Measurements from ENCODE around the gene AMIGO2.
"Not testable (repeated sequence)": the region's sequence is repeated elsewhere in the genome, so short reads cannot be mapped to it uniquely, and the experiment has no call there.

Gene AMIGO2

DNA sequence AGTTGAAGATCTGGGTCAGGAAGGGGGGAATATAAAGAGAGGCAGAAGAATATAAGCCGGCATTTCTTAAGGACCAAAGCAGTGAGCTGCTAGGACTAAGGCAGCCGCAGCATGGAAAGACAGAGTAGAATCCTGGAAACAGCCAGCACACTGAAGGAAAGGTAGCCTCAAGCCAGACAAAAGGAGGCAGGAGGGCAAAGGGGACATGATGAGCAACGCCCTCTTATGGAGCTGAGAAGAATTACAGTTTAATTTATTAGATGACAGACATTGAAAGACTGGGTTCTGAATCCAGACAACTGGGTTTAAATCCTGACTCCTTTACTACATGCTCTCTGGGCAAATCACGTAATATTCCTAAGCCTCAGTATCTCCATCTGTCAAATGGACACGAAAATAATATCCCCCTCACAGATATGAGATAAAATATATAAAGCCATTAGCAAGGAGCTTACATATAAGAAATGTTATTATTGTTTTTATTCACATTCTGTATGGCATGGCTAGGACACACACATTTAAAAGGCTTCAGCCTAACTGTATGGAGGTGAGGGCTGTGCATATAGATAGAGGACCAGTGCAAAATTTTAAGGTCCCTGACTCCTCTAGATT lies 8.4 kb downstream of the AMIGO2 start:
- Histone ChIP-seq H3K36me3 (ENCODE audit: control insufficient read depth, insufficient read depth, low read length) (no peaks in the 10 kb centered on the region), H3K9me3 (ENCODE audit: control insufficient read depth, low read length) (no peaks in the 10 kb centered on the region), H3K27ac (ENCODE audit: low read depth, low read length, severe bottlenecking) (no peak overlapping the region), H3K4me1 (ENCODE audit: control insufficient read depth, insufficient read depth, low read length, poor library complexity, severe bottlenecking) (peaks cover 2% of the 10 kb centered on the region), H3K4me3 (ENCODE audit: extremely low read depth, insufficient read depth, low read length, poor library complexity, severe bottlenecking) (no peak overlapping the region)
- 72 to 80% methylated on average over 2 of the region's 5 CpGs for WGBS, 2 experiments (ENCODE audit: insufficient coverage in 2 of 2)

DNA sequence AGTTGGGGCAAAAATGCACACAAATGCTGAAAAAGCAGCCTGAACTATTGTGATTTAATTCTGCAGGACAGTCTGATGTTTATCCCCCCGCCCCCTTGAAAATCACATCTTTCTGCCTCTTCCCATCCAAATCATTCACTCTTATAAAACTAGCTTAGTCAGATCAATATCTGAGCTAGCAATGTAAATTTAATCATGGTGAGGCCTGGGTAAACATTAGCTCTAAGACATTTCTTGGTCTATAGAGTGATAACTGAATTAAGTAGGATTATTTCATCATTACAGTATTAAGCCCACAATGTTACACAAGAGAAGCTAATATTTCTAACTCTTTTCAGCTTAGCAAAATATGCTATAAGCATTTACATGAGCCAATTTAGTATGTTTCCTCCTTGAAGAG lies 9.4 kb downstream of the AMIGO2 start:
- Histone ChIP-seq H3K9me3 (ENCODE audit: control insufficient read depth, low read length) (no peaks in the 10 kb centered on the region), H3K4me1 (ENCODE audit: control insufficient read depth, insufficient read depth, low read length, poor library complexity, severe bottlenecking) (peaks cover 2% of the 10 kb centered on the region), H3K36me3 (ENCODE audit: control insufficient read depth, insufficient read depth, low read length) (no peaks in the 10 kb centered on the region), H3K27ac (ENCODE audit: low read depth, low read length, severe bottlenecking) (no peak overlapping the region), H3K4me3 (ENCODE audit: extremely low read depth, insufficient read depth, low read length, poor library complexity, severe bottlenecking) (no peak overlapping the region)
- WGBS, 2 experiments (ENCODE audit: insufficient coverage in 2 of 2): 83% methylated on average over 1 of the region's 1 CpG; no CpG with 5 or more reads in 1 of the 2 experiments

DNA sequence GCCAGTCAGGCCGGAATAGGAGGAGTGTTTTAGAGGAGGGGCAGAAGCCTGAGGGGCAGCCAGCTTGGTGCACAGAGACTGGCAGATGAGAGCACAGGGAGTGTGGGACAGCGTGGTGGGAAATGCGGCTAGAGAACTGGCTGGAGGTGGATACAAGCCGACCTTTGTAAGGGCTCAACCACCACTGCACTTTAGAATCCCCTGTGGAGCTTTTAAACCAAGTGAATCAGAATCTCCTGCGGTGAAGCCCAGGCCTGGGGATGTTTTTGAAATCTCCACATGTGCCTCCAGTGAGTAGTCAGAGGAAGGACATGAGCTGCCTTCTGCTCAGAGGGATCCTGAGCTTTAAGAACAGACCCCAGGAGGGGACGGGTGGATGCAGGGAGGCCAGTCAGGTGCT lies 11.2 kb downstream of the AMIGO2 start:
- Histone ChIP-seq H3K4me3 (ENCODE audit: extremely low read depth, insufficient read depth, low read length, poor library complexity, severe bottlenecking) (no peak overlapping the region), H3K27ac (ENCODE audit: low read depth, low read length, severe bottlenecking) (no peak overlapping the region), H3K9me3 (ENCODE audit: control insufficient read depth, low read length) (no peaks in the 10 kb centered on the region), H3K4me1 (ENCODE audit: control insufficient read depth, insufficient read depth, low read length, poor library complexity, severe bottlenecking) (peaks cover 2% of the 10 kb centered on the region), H3K36me3 (ENCODE audit: control insufficient read depth, insufficient read depth, low read length) (no peaks in the 10 kb centered on the region)
- 19 to 24% methylated on average over 3 to 6 of the region's 6 CpGs for WGBS, 2 experiments (ENCODE audit: insufficient coverage in 2 of 2)

DNA sequence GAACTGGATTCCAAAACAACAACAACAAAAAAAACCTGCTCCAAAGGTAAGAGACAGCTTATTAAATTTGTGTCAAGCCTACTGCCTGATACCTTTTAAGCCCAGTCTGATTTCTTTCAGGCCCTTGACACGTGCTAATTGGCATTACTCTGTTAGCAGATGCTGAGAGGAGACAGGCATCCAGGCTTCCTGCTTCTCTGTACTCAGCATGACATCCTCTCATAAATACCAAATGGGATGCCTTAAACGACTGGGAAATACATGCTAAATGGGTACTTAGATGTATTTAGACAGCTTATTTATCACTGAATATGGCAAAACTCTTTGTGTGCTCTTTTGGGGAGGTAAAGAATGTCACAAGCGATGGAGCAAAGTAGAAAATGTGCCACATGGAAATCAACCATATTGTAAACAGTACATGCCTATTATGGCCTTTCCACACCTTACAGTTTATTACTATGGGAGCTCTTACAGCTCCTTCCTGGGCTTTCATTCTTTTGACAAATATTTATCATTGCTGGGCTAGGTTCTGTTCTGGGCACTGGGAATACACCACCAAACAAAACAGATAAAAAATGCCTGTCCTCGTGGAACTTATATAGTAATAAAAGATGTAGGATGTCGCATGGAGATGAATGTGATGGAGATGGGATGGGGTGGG lies 11.9 kb downstream of the AMIGO2 start:
- no peak overlapping the region for H3K27ac ChIP-seq (ENCODE audit: low read depth, low read length, severe bottlenecking)
- no peaks in the 10 kb centered on the region for H3K36me3 ChIP-seq (ENCODE audit: control insufficient read depth, insufficient read depth, low read length)
- H3K4me1 ChIP-seq (ENCODE audit: control insufficient read depth, insufficient read depth, low read length, poor library complexity, severe bottlenecking): peaks cover 2% of the 10 kb centered on the region
- WGBS, 2 experiments (ENCODE audit: insufficient coverage in 2 of 2): no CpG with 5 or more reads among the region's 5 CpGs
- H3K9me3 ChIP-seq (ENCODE audit: control insufficient read depth, low read length): no peaks in the 10 kb centered on the region
- H3K4me3 ChIP-seq (ENCODE audit: extremely low read depth, insufficient read depth, low read length, poor library complexity, severe bottlenecking): no peak overlapping the region

- no peaks in the 10 kb centered on the region for H3K9me3 ChIP-seq (ENCODE audit: control insufficient read depth, low read length)
- H3K4me3 ChIP-seq (ENCODE audit: extremely low read depth, insufficient read depth, low read length, poor library complexity, severe bottlenecking): no peak overlapping the region
- H3K36me3 ChIP-seq (ENCODE audit: control insufficient read depth, insufficient read depth, low read length): no peaks in the 10 kb centered on the region
- WGBS, 2 experiments (ENCODE audit: insufficient coverage in 2 of 2): 100% methylated on average over 1 of the region's 1 CpG; no CpG with 5 or more reads in 1 of the 2 experiments
- no peak overlapping the region for H3K27ac ChIP-seq (ENCODE audit: low read depth, low read length, severe bottlenecking)
- H3K4me1 ChIP-seq (ENCODE audit: control insufficient read depth, insufficient read depth, low read length, poor library complexity, severe bottlenecking): peaks cover 2% of the 10 kb centered on the region
Observed at GRCh38 chr12:47067176-47067575, 12.6 kb downstream of the AMIGO2 start.

- H3K4me1 ChIP-seq (ENCODE audit: control insufficient read depth, insufficient read depth, low read length, poor library complexity, severe bottlenecking): peaks cover 2% of the 10 kb centered on the region
- H3K4me3 ChIP-seq (ENCODE audit: extremely low read depth, insufficient read depth, low read length, poor library complexity, severe bottlenecking): no peak overlapping the region
- H3K27ac ChIP-seq (ENCODE audit: low read depth, low read length, severe bottlenecking): no peak overlapping the region
- no peaks in the 10 kb centered on the region for H3K36me3 ChIP-seq (ENCODE audit: control insufficient read depth, insufficient read depth, low read length)
- no peaks in the 10 kb centered on the region for H3K9me3 ChIP-seq (ENCODE audit: control insufficient read depth, low read length)
- 84 to 93% methylated on average over 2 to 6 of the region's 6 CpGs for WGBS, 2 experiments (ENCODE audit: insufficient coverage in 2 of 2)
Observed at GRCh38 chr12:47066278-47067025, 13.3 kb downstream of the AMIGO2 start.

GRCh38 chr12:47065546-47065945 lies 14.2 kb downstream of the AMIGO2 start:
- no peaks in the 10 kb centered on the region for H3K9me3 ChIP-seq (ENCODE audit: control insufficient read depth, low read length)
- H3K36me3 ChIP-seq (ENCODE audit: control insufficient read depth, insufficient read depth, low read length): no peaks in the 10 kb centered on the region
- H3K4me3 ChIP-seq (ENCODE audit: extremely low read depth, insufficient read depth, low read length, poor library complexity, severe bottlenecking): no peak overlapping the region
- peaks cover 2% of the 10 kb centered on the region for H3K4me1 ChIP-seq (ENCODE audit: control insufficient read depth, insufficient read depth, low read length, poor library complexity, severe bottlenecking)
- H3K27ac ChIP-seq (ENCODE audit: low read depth, low read length, severe bottlenecking): no peak overlapping the region
- 100% methylated on average over 1 of the region's 1 CpG; no CpG with 5 or more reads in 1 of the 2 experiments for WGBS, 2 experiments (ENCODE audit: insufficient coverage in 2 of 2)

- H3K36me3 ChIP-seq (ENCODE audit: control insufficient read depth, insufficient read depth, low read length); H3K27ac ChIP-seq (ENCODE audit: low read depth, low read length, severe bottlenecking); H3K9me3 ChIP-seq (ENCODE audit: control insufficient read depth, low read length); H3K4me3 ChIP-seq (ENCODE audit: extremely low read depth, insufficient read depth, low read length, poor library complexity, severe bottlenecking); H3K4me1 ChIP-seq (ENCODE audit: control insufficient read depth, insufficient read depth, low read length, poor library complexity, severe bottlenecking): not testable (repeated sequence)
- no CpG with 5 or more reads among the region's 2 CpGs for WGBS, 2 experiments (ENCODE audit: insufficient coverage in 2 of 2)
Observed at GRCh38 chr12:47058640-47059039, 21.1 kb downstream of the AMIGO2 start.

DNA sequence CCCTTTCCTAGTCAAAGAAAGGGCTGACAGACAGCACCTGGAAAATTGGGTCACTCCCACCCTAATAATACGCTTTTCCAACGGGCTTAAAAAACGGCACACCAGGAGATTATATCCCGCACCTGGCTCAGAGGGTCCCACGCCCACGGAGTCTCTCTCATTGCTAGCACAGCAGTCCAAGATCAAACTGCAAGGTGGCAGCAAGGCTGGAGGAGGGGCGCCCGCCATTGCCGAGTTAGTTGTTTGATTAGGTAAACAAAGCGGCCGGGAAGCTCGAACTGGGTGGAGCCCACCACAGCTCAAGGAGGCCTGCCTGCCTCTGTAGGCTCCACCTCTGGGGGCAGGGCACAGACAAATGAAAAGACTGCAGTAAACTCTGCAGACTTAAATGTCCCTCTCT lies 22.8 kb downstream of the AMIGO2 start:
- not testable (repeated sequence) for H3K4me1 ChIP-seq (ENCODE audit: control insufficient read depth, insufficient read depth, low read length, poor library complexity, severe bottlenecking); H3K27ac ChIP-seq (ENCODE audit: low read depth, low read length, severe bottlenecking); H3K4me3 ChIP-seq (ENCODE audit: extremely low read depth, insufficient read depth, low read length, poor library complexity, severe bottlenecking); H3K9me3 ChIP-seq (ENCODE audit: control insufficient read depth, low read length); H3K36me3 ChIP-seq (ENCODE audit: control insufficient read depth, insufficient read depth, low read length)
- WGBS, 2 experiments (ENCODE audit: insufficient coverage in 2 of 2): 53 to 66% methylated on average over 3 to 4 of the region's 12 CpGs

GRCh38 chr12:47055856-47056255 lies 23.9 kb downstream of the AMIGO2 start:
- not testable (repeated sequence) for H3K36me3 ChIP-seq (ENCODE audit: control insufficient read depth, insufficient read depth, low read length); H3K4me1 ChIP-seq (ENCODE audit: control insufficient read depth, insufficient read depth, low read length, poor library complexity, severe bottlenecking); H3K27ac ChIP-seq (ENCODE audit: low read depth, low read length, severe bottlenecking); H3K4me3 ChIP-seq (ENCODE audit: extremely low read depth, insufficient read depth, low read length, poor library complexity, severe bottlenecking)
- peaks cover 14% of the 10 kb centered on the region for H3K9me3 ChIP-seq (ENCODE audit: control insufficient read depth, low read length)
- WGBS, 2 experiments (ENCODE audit: insufficient coverage in 2 of 2): 100% methylated on average over 2 of the region's 3 CpGs; no CpG with 5 or more reads in 1 of the 2 experiments

- Histone ChIP-seq H3K4me1 (ENCODE audit: control insufficient read depth, insufficient read depth, low read length, poor library complexity, severe bottlenecking) (no peaks in the 10 kb centered on the region), H3K27ac (ENCODE audit: low read depth, low read length, severe bottlenecking) (no peak overlapping the region), H3K9me3 (ENCODE audit: control insufficient read depth, low read length) (peaks cover 14% of the 10 kb centered on the region), H3K36me3 (ENCODE audit: control insufficient read depth, insufficient read depth, low read length) (no peaks in the 10 kb centered on the region), H3K4me3 (ENCODE audit: extremely low read depth, insufficient read depth, low read length, poor library complexity, severe bottlenecking) (no peak overlapping the region)
- WGBS, 2 experiments (ENCODE audit: insufficient coverage in 2 of 2): 93 to 95% methylated on average over 2 of the region's 4 CpGs
Observed at GRCh38 chr12:47054659-47055058, 25.1 kb downstream of the AMIGO2 start.

Measured in mesodermal cell (in vitro differentiated cells).